ENCODE measurements around the gene CCDC149.

DNA sequence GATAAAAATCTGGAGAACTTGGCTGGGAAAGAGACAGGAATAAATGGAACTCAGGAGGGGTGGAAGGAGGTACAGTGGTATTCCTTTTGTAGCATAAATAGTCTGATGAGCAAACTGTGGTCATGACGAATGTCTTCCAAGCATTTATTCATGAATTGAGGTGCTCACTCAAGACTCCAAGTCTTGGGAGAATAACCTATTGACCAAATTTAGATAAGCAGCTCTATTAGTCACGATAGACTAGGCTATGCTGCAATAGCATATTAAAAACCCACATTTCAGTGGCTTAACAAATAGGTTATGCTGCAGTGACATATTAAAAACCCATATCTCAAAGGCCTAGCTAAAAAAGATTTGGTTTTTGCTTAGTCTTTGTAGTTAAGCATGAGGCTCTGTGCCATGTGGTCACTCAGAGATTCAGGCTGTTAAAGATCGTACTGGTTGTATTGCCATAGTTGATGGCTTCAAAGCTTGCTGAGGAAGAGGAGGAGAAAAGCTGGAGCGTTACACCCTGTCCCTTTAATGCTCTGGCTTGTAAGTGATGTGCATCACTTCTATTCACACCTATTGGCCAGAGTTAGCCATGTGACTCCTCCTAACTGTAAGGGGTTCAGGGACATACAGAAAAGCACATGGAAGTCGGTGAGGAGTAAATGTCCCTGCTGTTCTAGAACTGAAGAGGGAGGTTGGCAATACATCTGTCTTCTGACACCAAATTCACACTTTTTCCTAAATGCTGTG, 24.5 kb upstream of the CCDC149 start:
- TF ChIP-seq, protein P1, sequence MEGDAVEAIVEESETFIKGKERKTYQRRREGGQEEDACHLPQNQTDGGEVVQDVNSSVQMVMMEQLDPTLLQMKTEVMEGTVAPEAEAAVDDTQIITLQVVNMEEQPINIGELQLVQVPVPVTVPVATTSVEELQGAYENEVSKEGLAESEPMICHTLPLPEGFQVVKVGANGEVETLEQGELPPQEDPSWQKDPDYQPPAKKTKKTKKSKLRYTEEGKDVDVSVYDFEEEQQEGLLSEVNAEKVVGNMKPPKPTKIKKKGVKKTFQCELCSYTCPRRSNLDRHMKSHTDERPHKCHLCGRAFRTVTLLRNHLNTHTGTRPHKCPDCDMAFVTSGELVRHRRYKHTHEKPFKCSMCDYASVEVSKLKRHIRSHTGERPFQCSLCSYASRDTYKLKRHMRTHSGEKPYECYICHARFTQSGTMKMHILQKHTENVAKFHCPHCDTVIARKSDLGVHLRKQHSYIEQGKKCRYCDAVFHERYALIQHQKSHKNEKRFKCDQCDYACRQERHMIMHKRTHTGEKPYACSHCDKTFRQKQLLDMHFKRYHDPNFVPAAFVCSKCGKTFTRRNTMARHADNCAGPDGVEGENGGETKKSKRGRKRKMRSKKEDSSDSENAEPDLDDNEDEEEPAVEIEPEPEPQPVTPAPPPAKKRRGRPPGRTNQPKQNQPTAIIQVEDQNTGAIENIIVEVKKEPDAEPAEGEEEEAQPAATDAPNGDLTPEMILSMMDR (IDR thresholded peaks at IDR 0.05; ENCODE audit: low read depth, low read length), result no peak
- no peak for TF ChIP-seq EZH2phosphoT487 (IDR thresholded peaks at IDR 0.05; ENCODE audit: low read depth)
